Measurements from ENCODE around the gene SULT1C4.

DNA sequence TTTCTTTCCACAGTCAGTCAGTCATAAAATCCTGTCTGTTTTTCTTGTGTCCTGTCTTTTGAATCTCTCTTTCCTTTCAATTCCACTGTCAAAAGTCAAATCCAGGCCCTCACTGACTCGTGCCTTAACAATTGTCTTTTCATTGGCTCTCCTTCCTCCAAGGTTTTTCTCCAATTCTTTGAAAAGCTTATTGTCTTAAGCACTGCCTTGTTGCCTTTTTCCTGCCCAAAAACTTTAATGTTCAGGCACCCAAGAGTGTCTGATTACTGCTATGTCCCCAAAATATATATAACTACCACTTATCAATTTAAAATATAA, 13.9 kb upstream of the SULT1C4 start:
- TF ChIP-seq, protein P1, sequence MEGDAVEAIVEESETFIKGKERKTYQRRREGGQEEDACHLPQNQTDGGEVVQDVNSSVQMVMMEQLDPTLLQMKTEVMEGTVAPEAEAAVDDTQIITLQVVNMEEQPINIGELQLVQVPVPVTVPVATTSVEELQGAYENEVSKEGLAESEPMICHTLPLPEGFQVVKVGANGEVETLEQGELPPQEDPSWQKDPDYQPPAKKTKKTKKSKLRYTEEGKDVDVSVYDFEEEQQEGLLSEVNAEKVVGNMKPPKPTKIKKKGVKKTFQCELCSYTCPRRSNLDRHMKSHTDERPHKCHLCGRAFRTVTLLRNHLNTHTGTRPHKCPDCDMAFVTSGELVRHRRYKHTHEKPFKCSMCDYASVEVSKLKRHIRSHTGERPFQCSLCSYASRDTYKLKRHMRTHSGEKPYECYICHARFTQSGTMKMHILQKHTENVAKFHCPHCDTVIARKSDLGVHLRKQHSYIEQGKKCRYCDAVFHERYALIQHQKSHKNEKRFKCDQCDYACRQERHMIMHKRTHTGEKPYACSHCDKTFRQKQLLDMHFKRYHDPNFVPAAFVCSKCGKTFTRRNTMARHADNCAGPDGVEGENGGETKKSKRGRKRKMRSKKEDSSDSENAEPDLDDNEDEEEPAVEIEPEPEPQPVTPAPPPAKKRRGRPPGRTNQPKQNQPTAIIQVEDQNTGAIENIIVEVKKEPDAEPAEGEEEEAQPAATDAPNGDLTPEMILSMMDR (IDR thresholded peaks at IDR 0.05), result no peak
- TF ChIP-seq EZH2 (IDR thresholded peaks at IDR 0.05), result no peak
- TF ChIP-seq EZH2phosphoT487 (IDR thresholded peaks at IDR 0.05), result no peak
